H4 (cell line): ENCODE results near the gene UACA. TPM values are rescaled to one million over a fixed set of nuclear protein-coding genes. Genes with fewer than 3 reads are reported as not detected.

Source experiments
- total RNA-seq: library from RNA; depleted of rRNA; stranded (reverse); fragments of >200 nt; shearing (Covaris generic); gene quantifications from 2 replicates; pipeline ENCODE4 v1.2.3, GENCODE V29; 2014; rRNA removed

The UACA gene
- total RNA-seq, 1 experiment from 2014 or later = 9.0 TPM

Other genes starting within 250 kb of the UACA start
- 45.5 and 52.9 TPM in 2 replicates for gene LARP6, start 90.6 kb upstream of the UACA start, total RNA-seq
- gene THAP10, start 128.9 kb upstream of the UACA start, total RNA-seq = 3.5 and 9.4 TPM in 2 replicates
- gene LRRC49, start 129.3 kb upstream of the UACA start, total RNA-seq = 8.5 and 13.4 TPM in 2 replicates